HEK293 (cell line): ENCODE data around the gene CD28.

ENCODE experiments used
- CTCF ChIP-seq: fragments of 450-650 bp; formaldehyde crosslinking; IDR thresholded peaks from 2 replicates; pipeline ENCODE4 v1.5.1; 2016; ENCODE audit warnings: missing biosample characterization, missing genetic modification characterization
- KLF16 ChIP-seq: fragments of 450-650 bp; formaldehyde crosslinking; IDR thresholded peaks from 2 replicates; pipeline ENCODE4 v1.5.1; 2017; ENCODE audit warnings: missing biosample characterization, missing genetic modification characterization
- ZNF10 ChIP-seq: fragments of 450-650 bp; formaldehyde crosslinking; IDR thresholded peaks from 2 replicates; pipeline ENCODE4 v1.5.1; 2017; ENCODE audit warnings: missing biosample characterization, missing genetic modification characterization
- ZNF19 ChIP-seq: fragments of 450-650 bp; formaldehyde crosslinking; IDR thresholded peaks from 2 replicates; pipeline ENCODE4; 2016; ENCODE audit warnings: missing biosample characterization, missing genetic modification characterization, low read depth
- ZNF664 ChIP-seq: fragments of 450-650 bp; formaldehyde crosslinking; IDR thresholded peaks from 2 replicates; pipeline ENCODE4 v1.5.1; 2016; ENCODE audit warnings: missing biosample characterization, missing genetic modification characterization
- TF ChIP-seq, protein P1 (sequence below): fragments of 450-650 bp; formaldehyde crosslinking; IDR thresholded peaks from 2 replicates; pipeline ENCODE4 v1.5.1; 2016; ENCODE audit warnings: missing biosample characterization, missing genetic modification characterization

- TF ChIP-seq CTCF (no peak), KLF16 (no peak), ZNF19 (tag by site-specific recombination) (no peak), ZNF10 (tag by site-specific recombination) (no peak), ZNF664 (no peak)
- TF ChIP-seq, protein P1, sequence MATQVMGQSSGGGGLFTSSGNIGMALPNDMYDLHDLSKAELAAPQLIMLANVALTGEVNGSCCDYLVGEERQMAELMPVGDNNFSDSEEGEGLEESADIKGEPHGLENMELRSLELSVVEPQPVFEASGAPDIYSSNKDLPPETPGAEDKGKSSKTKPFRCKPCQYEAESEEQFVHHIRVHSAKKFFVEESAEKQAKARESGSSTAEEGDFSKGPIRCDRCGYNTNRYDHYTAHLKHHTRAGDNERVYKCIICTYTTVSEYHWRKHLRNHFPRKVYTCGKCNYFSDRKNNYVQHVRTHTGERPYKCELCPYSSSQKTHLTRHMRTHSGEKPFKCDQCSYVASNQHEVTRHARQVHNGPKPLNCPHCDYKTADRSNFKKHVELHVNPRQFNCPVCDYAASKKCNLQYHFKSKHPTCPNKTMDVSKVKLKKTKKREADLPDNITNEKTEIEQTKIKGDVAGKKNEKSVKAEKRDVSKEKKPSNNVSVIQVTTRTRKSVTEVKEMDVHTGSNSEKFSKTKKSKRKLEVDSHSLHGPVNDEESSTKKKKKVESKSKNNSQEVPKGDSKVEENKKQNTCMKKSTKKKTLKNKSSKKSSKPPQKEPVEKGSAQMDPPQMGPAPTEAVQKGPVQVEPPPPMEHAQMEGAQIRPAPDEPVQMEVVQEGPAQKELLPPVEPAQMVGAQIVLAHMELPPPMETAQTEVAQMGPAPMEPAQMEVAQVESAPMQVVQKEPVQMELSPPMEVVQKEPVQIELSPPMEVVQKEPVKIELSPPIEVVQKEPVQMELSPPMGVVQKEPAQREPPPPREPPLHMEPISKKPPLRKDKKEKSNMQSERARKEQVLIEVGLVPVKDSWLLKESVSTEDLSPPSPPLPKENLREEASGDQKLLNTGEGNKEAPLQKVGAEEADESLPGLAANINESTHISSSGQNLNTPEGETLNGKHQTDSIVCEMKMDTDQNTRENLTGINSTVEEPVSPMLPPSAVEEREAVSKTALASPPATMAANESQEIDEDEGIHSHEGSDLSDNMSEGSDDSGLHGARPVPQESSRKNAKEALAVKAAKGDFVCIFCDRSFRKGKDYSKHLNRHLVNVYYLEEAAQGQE (tag by site-specific recombination): no peak
Measured at GRCh38 chr2:203741566-203741965, 35.1 kb downstream of the CD28 start.
